ENCODE data around the gene AUTS2. TPM values are rescaled to one million over a fixed set of nuclear protein-coding genes. Genes with fewer than 3 reads are reported as not detected.

AUTS2 gene
- total and polyA plus RNA-seq, 9 of the 15 experiments (the other 6 are each of a cell fraction or from before 2014, with no cell fraction given) = 0.58 TPM; not detected in 8

GRCh38 chr7:69911337-69911736 is 313.1 kb downstream of the AUTS2 start:
- Histone ChIP-seq H3K4me1 (replicated peaks in 1 of 2; ENCODE audit: control insufficient read depth in 2 of 2, insufficient read depth in 2 of 2, low read length in 2 of 2) (no peaks in the 10 kb centered on the region), H3K9ac (ENCODE audit: insufficient read depth in 1 of 2, low read depth in 2 of 2, low read length in 2 of 2) (no peak overlapping the region), H3K36me3 (ENCODE audit: control insufficient read depth, insufficient read depth, low read length) (no peaks in the 10 kb centered on the region), H3K79me2 (ENCODE audit: control insufficient read depth, insufficient read depth, low read length) (no peaks in the 10 kb centered on the region), H3K27ac (ENCODE audit: extremely low read depth, low read depth, low read length) (no peak overlapping the region), H3K4me2 (ENCODE audit: insufficient read depth, low read length) (no peak overlapping the region), H3K4me3 (no peak overlapping the region), H4K20me1 (replicated peaks; ENCODE audit: control insufficient read depth, insufficient read depth, low read length) (no peaks in the 10 kb centered on the region), H3K27me3 (ENCODE audit: control insufficient read depth in 2 of 2, insufficient read depth in 2 of 2, low read length in 2 of 2) (no peaks in the 10 kb centered on the region; a peak in 1 of 5 replicates), H2AFZ (ENCODE audit: low read depth, low read length) (no peak overlapping the region), H3K9me3 (replicated peaks; ENCODE audit: control insufficient read depth, insufficient read depth, low read depth, low read length) (no peaks in the 10 kb centered on the region), H3K9me1 (ENCODE audit: control insufficient read depth, insufficient read depth, low read length) (no peaks in the 10 kb centered on the region)
- ATAC-seq (no peak), FAIRE-seq (no peak), DNase-seq (ENCODE audit: extremely low read depth in 1 of 4, low spot score in 3 of 4) (no peak)
- BruUV-seq (replicated peaks) = no TSS peak
- intact Hi-C loops (cut with micrococcal nuclease) = no loop called here
- ChIA-PET POLR2A (no interaction called here), CTCF (ENCODE audit: low intra/inter-chr PET ratio) (no interaction called here)
- 0% methylated on average over 8 of the region's 8 CpGs for WGBS (ENCODE audit: insufficient coverage, low coverage, missing lambda C conversion rate)
- TF ChIP-seq KDM4B (IDR thresholded peaks at IDR 0.05; ENCODE audit: borderline replicate concordance in 2 of 2, low read depth in 1 of 2) (no peak), BMI1 (IDR thresholded peaks at IDR 0.05; ENCODE audit: low read length) (no peak), TEAD1 (CRISPR knock-in tag; IDR thresholded peaks at IDR 0.05) (no peak), TFE3 (CRISPR knock-in tag; IDR thresholded peaks at IDR 0.05) (no peak), CEBPG (CRISPR knock-in tag; IDR thresholded peaks at IDR 0.05) (no peak), CEBPG (tag; conservative IDR thresholded peaks at IDR 0.05 in 1 of 2, IDR thresholded peaks at IDR 0.05 in 1 of 2) (no peak), ZFP36 (IDR thresholded peaks at IDR 0.05; ENCODE audit: low read depth, low read length, partially characterized antibody) (no peak)
- TF ChIP-seq, protein P1, sequence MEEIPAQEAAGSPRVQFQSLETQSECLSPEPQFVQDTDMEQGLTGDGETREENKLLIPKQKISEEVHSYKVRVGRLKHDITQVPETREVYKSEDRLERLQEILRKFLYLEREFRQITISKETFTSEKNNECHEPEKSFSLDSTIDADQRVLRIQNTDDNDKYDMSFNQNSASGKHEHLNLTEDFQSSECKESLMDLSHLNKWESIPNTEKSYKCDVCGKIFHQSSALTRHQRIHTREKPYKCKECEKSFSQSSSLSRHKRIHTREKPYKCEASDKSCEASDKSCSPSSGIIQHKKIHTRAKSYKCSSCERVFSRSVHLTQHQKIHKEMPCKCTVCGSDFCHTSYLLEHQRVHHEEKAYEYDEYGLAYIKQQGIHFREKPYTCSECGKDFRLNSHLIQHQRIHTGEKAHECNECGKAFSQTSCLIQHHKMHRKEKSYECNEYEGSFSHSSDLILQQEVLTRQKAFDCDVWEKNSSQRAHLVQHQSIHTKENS (CRISPR knock-in tag; IDR thresholded peaks at IDR 0.05) = no peak
- in situ Hi-C loops (cut with MboI) = no loop called here
